Mucosa of rectum (tissue), 2 donors: ENCODE measurements around the gene TINAGL1.

ENCODE experiments used
- H3K27ac ChIP-seq, 2 donors: one replicate each; pipeline ENCODE4 v1.7.0; 2013; ENCODE audit warnings: inconsistent platforms in 2 of 2, low read depth in 2 of 2, low read length in 2 of 2
- H3K27me3 ChIP-seq, 2 donors: one replicate each; pipeline ENCODE4 v1.7.0; 2013; ENCODE audit warnings: low read length in 2 of 2; ENCODE audit not compliant: control insufficient read depth in 2 of 2, insufficient read depth in 2 of 2
- H3K36me3 ChIP-seq, 2 donors: one replicate each; pipeline ENCODE4 v1.7.0; 2013; ENCODE audit warnings: low read length in 2 of 2; ENCODE audit not compliant: control insufficient read depth in 2 of 2, insufficient read depth in 2 of 2
- H3K4me1 ChIP-seq, 2 donors: one replicate each; pipeline ENCODE4 v1.7.0; 2013; ENCODE audit warnings: low read length in 2 of 2, mild to moderate bottlenecking in 1 of 2; ENCODE audit not compliant: control insufficient read depth in 2 of 2, insufficient read depth in 2 of 2
- H3K4me3 ChIP-seq, 2 donors: one replicate each; pipeline ENCODE4 v1.7.0; 2013; ENCODE audit warnings: low read length in 2 of 2
- H3K9ac ChIP-seq, 2 donors: one replicate each; pipeline ENCODE4 v1.7.0; 2013; ENCODE audit warnings: low read length in 2 of 2, low read depth in 1 of 2, mild to moderate bottlenecking in 1 of 2
- H3K9me3 ChIP-seq, 2 donors: one replicate each; pipeline ENCODE4 v1.7.0; 2013; ENCODE audit warnings: low read length in 2 of 2; ENCODE audit not compliant: control insufficient read depth in 2 of 2
- donor health status: healthy.
- donor health status: Normal muscosa, but diverticular disease.

Gene TINAGL1, protein sequence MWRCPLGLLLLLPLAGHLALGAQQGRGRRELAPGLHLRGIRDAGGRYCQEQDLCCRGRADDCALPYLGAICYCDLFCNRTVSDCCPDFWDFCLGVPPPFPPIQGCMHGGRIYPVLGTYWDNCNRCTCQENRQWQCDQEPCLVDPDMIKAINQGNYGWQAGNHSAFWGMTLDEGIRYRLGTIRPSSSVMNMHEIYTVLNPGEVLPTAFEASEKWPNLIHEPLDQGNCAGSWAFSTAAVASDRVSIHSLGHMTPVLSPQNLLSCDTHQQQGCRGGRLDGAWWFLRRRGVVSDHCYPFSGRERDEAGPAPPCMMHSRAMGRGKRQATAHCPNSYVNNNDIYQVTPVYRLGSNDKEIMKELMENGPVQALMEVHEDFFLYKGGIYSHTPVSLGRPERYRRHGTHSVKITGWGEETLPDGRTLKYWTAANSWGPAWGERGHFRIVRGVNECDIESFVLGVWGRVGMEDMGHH

DNA sequence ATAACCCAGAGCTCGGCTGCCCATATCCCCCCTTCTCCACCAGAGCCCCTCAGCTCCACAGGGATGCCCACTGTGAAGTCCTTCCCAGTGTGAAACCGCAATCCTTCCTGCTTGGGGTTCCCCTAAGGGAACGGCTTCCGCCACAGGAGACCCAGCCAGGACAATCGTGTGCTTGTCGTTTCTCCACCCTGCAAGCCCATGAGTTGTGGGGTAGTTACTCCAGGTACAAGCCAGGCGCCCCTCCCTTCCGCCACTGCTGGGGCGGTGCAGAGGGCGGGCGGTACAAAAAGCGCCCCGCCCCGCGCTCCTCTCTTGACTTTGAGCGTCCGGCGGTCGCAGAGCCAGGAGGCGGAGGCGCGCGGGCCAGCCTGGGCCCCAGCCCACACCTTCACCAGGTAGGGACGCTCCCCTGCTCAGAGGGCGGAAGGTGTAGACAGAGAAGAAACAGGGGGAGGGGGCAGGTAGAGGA is at the start of gene TINAGL1:
TSS of gene TINAGL1 (plus strand) at position 315 of the 469 bp plus-strand sequence. CDS start 634 bp downstream, outside the sequence.
- peaks cover 27 to 58% of the 10 kb centered on the region in 2 donors for H3K4me1 ChIP-seq
- H3K27me3 ChIP-seq = no peaks in the 10 kb centered on the region
- no peaks in the 10 kb centered on the region for H3K9me3 ChIP-seq
- H3K36me3 ChIP-seq = peaks cover 0 to 6% of the 10 kb centered on the region in 2 donors
- peak within 1 kb of the TSS; percentile 88 to 94 for H3K4me3 ChIP-seq
- H3K27ac ChIP-seq = peak within 1 kb of the TSS; percentile 97
- peak within 1 kb of the TSS; percentile 87 to 97 for H3K9ac ChIP-seq

DNA sequence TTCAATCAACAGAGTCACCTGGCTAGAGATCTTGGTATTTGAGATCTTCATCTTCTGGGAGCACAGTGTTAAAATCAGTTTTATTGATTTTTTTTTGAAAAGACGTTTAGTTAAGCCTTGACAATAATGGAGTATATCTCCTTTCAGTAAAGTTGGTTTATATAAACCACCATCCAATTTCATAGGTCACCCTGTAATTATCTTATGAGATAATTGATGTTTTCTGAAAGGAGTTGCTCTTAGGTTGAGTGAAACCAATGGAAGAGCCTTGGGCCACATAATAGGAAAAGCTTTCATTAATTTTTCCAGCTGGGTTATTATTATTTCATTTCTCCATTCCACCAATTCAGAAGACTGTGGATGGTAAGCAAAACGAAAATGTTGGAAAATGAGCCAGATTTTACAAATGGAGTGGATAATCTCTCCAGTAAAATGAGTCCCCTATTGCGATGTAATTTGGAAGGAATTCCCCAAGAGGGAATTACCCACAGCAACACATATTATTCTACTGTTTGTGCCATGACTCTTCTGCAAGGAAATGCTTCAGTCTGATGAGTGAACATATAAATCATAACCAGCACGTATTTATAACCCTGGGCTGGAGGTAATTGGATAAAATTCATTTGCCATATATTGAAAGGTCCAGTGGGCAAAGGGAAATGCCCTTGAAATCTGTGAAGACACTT is 46.2 kb upstream of the TINAGL1 start:
- Histone ChIP-seq H3K4me3 (no peak overlapping the region), H3K27ac (no peak overlapping the region), H3K9me3 (no peaks in the 10 kb centered on the region), H3K4me1 (peaks cover 0 to 8% of the 10 kb centered on the region in 2 donors), H3K36me3 (no peaks in the 10 kb centered on the region), H3K27me3 (no peaks in the 10 kb centered on the region), H3K9ac (no peak overlapping the region)

DNA sequence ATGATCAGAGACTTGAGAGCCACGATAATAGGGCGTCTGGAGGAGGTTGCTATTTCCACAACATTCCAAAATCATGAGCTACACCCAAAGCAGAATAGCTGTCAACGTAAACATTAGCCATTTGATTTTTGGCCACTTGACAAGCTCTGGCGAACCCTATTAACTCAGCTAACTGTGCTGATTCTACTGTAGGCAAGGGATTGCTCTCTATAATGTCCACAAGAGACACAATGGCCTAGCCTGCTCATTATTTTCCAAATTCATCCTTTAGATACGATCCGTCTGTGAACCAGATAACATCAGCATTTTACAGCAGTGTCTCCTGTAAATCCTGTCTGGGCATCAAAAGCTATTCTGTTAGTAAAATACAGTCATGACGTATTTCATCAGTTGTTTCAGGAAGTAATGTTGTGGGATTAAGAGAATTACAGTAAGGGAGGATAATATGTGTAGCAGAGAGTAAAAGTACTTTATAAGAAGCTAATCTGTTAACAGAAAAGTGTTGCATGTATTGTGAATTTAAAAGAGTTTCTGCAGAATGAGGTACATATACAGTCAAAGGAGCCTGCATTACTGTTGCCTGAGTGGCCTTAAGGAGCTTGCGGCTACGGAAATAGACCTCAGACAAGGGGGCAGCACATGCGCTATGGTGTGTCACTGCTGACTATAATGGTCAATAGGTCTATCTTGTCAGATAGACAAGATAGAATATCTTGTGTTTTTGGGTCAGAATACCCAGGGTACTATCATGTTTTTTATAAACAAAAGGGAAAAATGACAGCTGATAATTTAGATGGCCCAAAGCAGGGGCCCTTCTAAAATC is 44.9 kb upstream of the TINAGL1 start:
- Histone ChIP-seq H3K9me3 (no peaks in the 10 kb centered on the region), H3K4me3 (no peak overlapping the region), H3K4me1 (peaks cover 4 to 20% of the 10 kb centered on the region in 2 donors), H3K9ac (no peak overlapping the region), H3K27ac (no peak overlapping the region), H3K27me3 (no peaks in the 10 kb centered on the region), H3K36me3 (no peaks in the 10 kb centered on the region)

DNA sequence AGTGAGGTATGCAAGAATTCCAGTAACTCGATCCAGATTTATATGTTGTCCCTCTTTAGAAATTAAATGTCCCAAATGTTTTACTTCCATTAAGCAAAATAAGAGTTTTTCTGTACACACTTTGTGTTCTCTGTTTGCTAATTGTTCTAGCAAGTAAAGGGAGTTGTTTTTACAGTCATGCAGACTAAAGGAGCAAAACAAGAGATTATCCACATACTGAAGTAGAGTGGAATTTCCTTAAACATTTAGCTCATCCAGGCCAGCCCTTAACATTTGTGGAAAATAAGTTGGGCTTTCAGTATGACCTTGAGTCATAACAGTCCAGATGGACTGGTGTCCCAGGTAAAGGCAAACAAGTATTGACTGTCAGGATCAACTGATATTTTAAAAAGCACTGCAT is 44.1 kb upstream of the TINAGL1 start:
- H3K9ac ChIP-seq = no peak overlapping the region
- no peak overlapping the region for H3K27ac ChIP-seq
- peaks cover 5 to 24% of the 10 kb centered on the region in 2 donors for H3K4me1 ChIP-seq
- no peaks in the 10 kb centered on the region for H3K36me3 ChIP-seq
- no peaks in the 10 kb centered on the region for H3K27me3 ChIP-seq
- no peak overlapping the region for H3K4me3 ChIP-seq
- H3K9me3 ChIP-seq = no peaks in the 10 kb centered on the region

DNA sequence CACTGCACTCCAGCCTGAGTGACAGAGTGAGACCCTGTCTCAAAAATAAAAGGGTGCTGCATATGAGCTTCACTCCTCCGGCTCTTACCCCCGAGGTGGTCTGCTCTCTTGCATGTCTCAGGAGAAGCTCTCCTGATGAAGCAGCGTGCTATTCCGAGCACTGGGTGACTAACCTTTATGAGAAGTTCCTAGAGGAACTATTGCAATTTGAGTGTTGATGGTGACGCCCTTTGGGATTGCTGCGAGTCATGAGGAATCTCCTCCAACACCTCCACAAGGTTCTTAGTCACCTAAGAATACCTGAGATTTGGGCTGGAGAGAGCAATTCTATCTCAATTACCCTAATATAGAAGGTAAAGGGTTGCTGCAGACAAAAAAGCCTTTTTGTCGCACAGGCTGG is 40.8 kb upstream of the TINAGL1 start:
- peak overlapping the region; percentile 69 to 80 for H3K27ac ChIP-seq
- H3K36me3 ChIP-seq = no peaks in the 10 kb centered on the region
- H3K4me3 ChIP-seq = no peak overlapping the region
- peaks cover 14 to 37% of the 10 kb centered on the region in 2 donors for H3K4me1 ChIP-seq
- no peaks in the 10 kb centered on the region for H3K27me3 ChIP-seq
- H3K9me3 ChIP-seq = no peaks in the 10 kb centered on the region
- no peak overlapping the region for H3K9ac ChIP-seq

DNA sequence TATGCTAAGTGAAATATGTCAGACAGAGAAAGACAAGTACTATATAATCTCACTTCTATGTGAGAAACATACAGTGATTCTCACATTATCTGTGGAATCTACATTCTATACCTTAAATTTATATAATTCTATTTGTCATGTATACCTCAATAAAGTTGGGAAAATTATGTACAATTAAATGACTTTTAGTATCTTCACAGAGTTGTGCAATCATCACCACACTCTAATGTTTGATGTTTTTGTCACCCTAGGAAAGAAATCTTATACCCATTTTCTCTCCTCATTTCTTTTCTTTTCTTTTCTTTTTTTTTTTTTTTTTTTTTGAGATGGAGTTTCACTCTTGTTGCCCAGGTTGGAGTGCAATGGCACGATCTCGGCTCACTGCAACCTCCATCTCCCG is 37.0 kb upstream of the TINAGL1 start:
- no peaks in the 10 kb centered on the region for H3K36me3 ChIP-seq
- no peaks in the 10 kb centered on the region for H3K9me3 ChIP-seq
- H3K4me1 ChIP-seq = peaks cover 14 to 31% of the 10 kb centered on the region in 2 donors
- no peak overlapping the region for H3K4me3 ChIP-seq
- H3K9ac ChIP-seq = no peak overlapping the region
- H3K27me3 ChIP-seq = no peaks in the 10 kb centered on the region
- no peak overlapping the region for H3K27ac ChIP-seq

DNA sequence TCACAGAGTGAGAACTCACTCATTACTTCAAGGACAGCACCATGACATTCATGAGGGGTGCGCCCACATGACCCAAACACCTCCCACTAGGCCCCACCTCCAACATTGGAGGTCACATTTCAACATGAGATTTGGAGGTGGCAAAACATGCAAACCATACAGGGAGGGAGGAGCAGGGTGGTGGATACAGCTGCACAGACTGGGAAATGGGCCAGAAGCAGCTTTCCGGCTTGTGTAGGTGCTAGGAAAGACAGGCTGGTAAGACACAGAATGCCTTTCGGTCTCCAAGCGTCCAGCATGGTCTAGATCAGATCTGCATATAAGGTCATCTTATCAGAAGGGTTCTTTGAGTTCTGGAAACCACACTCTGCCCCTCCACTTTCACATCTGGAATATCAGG is 35.1 kb upstream of the TINAGL1 start:
- peaks cover 13 to 19% of the 10 kb centered on the region in 2 donors for H3K4me1 ChIP-seq
- H3K27me3 ChIP-seq = no peaks in the 10 kb centered on the region
- no peaks in the 10 kb centered on the region for H3K9me3 ChIP-seq
- H3K4me3 ChIP-seq = no peak overlapping the region
- H3K27ac ChIP-seq = no peak overlapping the region
- no peaks in the 10 kb centered on the region for H3K36me3 ChIP-seq
- no peak overlapping the region for H3K9ac ChIP-seq

DNA sequence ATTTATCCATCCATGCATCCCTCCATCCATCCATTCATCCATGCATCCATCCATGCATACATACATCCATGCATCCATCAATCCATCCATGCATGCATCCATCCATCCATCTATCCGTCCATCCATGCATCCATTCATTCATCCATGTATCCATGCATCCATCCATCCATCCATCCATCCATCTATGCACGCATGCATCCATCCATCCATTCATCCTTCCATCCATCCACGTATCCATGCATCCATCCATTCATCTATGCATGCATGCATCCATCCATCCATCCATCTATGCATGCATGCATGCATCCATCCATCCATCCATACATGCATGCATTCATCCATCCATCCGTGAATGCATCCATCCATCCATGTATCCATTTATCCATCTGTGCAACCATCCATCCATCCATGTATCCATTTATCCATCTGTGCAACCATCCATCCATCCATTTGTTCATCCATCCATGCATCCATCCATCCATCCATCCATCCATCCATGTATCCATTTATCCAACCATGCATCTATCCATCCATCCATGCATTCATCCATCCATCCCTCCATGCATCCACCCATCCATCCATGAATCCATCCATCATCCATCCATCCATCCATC is 30.3 kb upstream of the TINAGL1 start:
- H3K9ac ChIP-seq = no peak overlapping the region
- H3K36me3 ChIP-seq = no peaks in the 10 kb centered on the region
- no peak overlapping the region for H3K27ac ChIP-seq
- H3K4me1 ChIP-seq = peaks cover 13 to 21% of the 10 kb centered on the region in 2 donors
- H3K27me3 ChIP-seq = no peaks in the 10 kb centered on the region
- no peak overlapping the region for H3K4me3 ChIP-seq
- H3K9me3 ChIP-seq = no peaks in the 10 kb centered on the region

DNA sequence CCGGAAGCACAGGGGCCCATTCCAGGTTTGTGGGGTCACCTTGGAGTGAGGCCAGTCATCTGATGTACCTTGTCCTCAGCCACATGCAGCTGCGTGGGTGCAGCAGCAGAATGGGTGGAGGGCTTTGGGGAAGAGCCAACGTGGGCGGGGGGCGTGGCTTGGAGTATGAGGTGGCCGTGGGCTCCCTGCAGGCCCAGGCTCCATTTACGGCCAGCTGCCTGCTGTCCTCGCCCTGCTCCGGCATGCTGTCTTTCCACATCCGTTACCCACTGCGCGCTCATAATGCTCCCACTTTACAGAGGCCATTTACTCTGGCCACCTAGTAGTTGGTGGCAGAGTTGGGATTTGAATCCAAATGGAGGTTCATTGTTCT is 27.8 kb upstream of the TINAGL1 start:
- Histone ChIP-seq H3K27me3 (no peaks in the 10 kb centered on the region), H3K4me3 (peak overlapping the region; percentile 21 to 49), H3K9ac (peak overlapping the region in 1 of 2 donors; percentile 32)

More for the DNA sequence above, 27.8 kb upstream of the TINAGL1 start:
- Histone ChIP-seq H3K9me3 (no peaks in the 10 kb centered on the region), H3K4me1 (peaks cover 13 to 21% of the 10 kb centered on the region in 2 donors), H3K27ac (peak overlapping the region in 1 of 2 donors; percentile 84), H3K36me3 (no peaks in the 10 kb centered on the region)
